Left lung (tissue), 10 donors: ENCODE measurements around the gene BDKRB2. TPM values are rescaled to one million over a fixed set of nuclear protein-coding genes. Genes with fewer than 3 reads are reported as not detected.

ENCODE experiments used
- ATAC-seq: fragments of 200-7000 bp; cut with Tn5 transposase; one replicate; pipeline ENCODE4 v1.9.1; 2020; ENCODE audit warnings: moderate library complexity
- DNase-seq, 4 donors: peaks; one replicate each; pipeline ENCODE4 v3.0.0-alpha.2; 2013 to 2020
- H3K27ac ChIP-seq, 2 donors: fragments of 200-600 bp; sonication (generic) in 1 of 2; one replicate each; pipeline versions ENCODE4 v1.5.0 to v1.8.0; 2020 to 2021
- H3K27me3 ChIP-seq, 2 donors: fragments of 200-600 bp; sonication (generic) in 1 of 2; one replicate each; pipeline versions ENCODE4 v1.5.0 to v1.8.0; 2020 to 2021
- H3K36me3 ChIP-seq, 2 donors: fragments of 200-600 bp; sonication (generic) in 1 of 2; one replicate each; pipeline versions ENCODE4 v1.5.0 to v1.8.0; 2020 to 2021
- H3K4me1 ChIP-seq, 2 donors: fragments of 200-600 bp; one replicate each; pipeline ENCODE4 v1.8.0; 2021
- H3K4me3 ChIP-seq, 2 donors: fragments of 200-600 bp; sonication (generic) in 1 of 2; one replicate each; pipeline versions ENCODE4 v1.5.0 to v1.8.0; 2020 to 2021; ENCODE audit warnings: mild to moderate bottlenecking in 1 of 2
- H3K9me3 ChIP-seq, 2 donors: fragments of 200-600 bp; sonication (generic) in 1 of 2; one replicate each; pipeline versions ENCODE4 v1.5.0 to v1.8.0; 2020 to 2021
- intact Hi-C, 2 donors: fragments of 100-400 bp; cut with DNase I; formaldehyde crosslinking; loops; one replicate each; pipeline versions ENCODE4 v1.11.2 to v1.14.2; 2022
- polyA plus RNA-seq, 6 donors: library from polyadenylated mRNA; unstranded; fragments of 120-200 nt; gene quantifications; one replicate each; pipeline ENCODE4 v1.2.1, GENCODE V29; 2013; ENCODE audit not compliant: insufficient read length in 6 of 6
- total RNA-seq, 2 donors: library from RNA; stranded (reverse); fragmentation: NEBNext Ultra II Directional; extraction: Animal tissue kit (Norgen Biotek cat#: 25700); gene quantifications; one replicate each; pipeline ENCODE4 v1.2.1, GENCODE V29; 2021
- TF ChIP-seq, protein P1 (sequence below), 2 donors: fragments of 200-600 bp; sonication (generic) in 1 of 2; IDR thresholded peaks; one replicate each; pipeline versions ENCODE4 v1.5.0 to v1.8.0; 2021; ENCODE audit warnings: antibody characterized with exemption in 2 of 2
- donor health status: DM: no; HTN: yes; CAD: no.
- donor health status: DM: no; HTN: no; CAD: no.

The BDKRB2 gene
- total and polyA plus RNA-seq, 8 donors = 0.80 to 1.9 (median 1.2) TPM

DNA sequence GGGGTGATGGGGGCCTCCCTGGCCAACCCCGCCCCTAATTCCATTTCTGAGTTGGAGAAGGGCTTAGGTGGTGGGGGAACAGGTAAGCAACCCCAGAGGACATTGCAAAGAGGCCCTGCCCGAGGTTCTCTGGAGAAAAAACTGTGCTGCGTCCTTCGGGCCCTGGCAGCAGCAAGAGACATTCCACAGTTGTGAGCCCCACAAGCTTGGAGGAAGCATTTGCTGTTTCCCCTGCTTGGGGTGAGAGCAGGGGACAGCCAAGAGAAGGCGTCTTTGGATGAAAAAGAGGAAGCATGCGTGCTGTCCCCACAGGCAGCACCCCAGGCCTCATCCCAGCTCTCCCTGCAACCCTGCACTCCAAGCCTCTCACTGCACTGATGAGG lies 1.3 kb downstream of the BDKRB2 start:
- no peak for ATAC-seq
- H3K9me3 ChIP-seq = no peaks in the 10 kb centered on the region
- peaks cover 8 to 9% of the 10 kb centered on the region in 2 donors for H3K4me1 ChIP-seq
- no peak overlapping the region for H3K4me3 ChIP-seq
- TF ChIP-seq, protein P1, sequence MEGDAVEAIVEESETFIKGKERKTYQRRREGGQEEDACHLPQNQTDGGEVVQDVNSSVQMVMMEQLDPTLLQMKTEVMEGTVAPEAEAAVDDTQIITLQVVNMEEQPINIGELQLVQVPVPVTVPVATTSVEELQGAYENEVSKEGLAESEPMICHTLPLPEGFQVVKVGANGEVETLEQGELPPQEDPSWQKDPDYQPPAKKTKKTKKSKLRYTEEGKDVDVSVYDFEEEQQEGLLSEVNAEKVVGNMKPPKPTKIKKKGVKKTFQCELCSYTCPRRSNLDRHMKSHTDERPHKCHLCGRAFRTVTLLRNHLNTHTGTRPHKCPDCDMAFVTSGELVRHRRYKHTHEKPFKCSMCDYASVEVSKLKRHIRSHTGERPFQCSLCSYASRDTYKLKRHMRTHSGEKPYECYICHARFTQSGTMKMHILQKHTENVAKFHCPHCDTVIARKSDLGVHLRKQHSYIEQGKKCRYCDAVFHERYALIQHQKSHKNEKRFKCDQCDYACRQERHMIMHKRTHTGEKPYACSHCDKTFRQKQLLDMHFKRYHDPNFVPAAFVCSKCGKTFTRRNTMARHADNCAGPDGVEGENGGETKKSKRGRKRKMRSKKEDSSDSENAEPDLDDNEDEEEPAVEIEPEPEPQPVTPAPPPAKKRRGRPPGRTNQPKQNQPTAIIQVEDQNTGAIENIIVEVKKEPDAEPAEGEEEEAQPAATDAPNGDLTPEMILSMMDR (IDR thresholded peaks at IDR 0.05) = no peak
- no peak for DNase-seq
- H3K27ac ChIP-seq = no peak overlapping the region
- intact Hi-C loops = no loop called here
- peaks cover 0 to 50% of the 10 kb centered on the region in 2 donors for H3K27me3 ChIP-seq
- no peaks in the 10 kb centered on the region for H3K36me3 ChIP-seq

DNA sequence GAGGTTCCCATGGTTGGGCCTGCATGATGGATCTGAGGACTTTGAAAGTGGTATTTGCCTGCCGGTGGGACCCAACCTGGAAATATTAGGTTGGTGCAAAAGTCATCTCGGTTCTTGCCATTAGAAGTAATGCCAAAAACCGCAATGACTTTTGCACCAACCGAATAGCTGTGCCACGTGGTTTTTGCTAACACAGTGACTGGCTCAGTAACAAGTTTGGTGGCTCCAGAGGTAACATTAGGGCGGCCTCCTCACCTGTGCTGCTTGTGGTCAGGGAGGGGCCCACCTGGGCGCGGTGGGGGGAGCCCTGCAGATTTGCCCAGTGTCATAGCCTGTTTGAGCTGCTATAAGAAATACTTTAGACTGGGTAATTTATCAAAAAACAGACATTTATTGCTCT lies 1.8 kb downstream of the BDKRB2 start:
- no peak for DNase-seq
- intact Hi-C loops = no loop called here

DNA sequence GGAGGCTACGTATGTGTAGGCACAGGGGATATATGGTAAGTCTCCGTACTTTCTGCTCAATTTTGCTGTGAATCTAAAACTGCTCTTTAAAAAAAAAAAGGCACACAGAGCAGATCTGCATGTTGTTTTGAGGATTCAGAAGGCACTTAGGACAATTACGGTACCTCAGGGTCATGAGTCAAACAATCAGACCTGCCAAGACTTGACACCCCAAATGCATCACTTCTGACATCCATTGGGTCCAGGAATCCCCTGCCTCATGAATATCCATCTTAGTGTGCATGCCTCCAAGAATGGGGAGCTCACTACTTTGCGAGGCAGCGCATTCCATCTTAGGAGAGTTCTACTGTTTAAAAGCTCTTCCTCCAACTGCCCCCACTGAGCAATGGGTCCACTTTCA lies 3.0 kb downstream of the BDKRB2 start:
- H3K36me3 ChIP-seq = no peaks in the 10 kb centered on the region
- H3K9me3 ChIP-seq = no peaks in the 10 kb centered on the region
- peaks cover 0 to 39% of the 10 kb centered on the region in 2 donors for H3K27me3 ChIP-seq
- no peak overlapping the region for H3K27ac ChIP-seq
- DNase-seq = no peak
- intact Hi-C loops = no loop called here
- TF ChIP-seq, protein P1 (IDR thresholded peaks at IDR 0.05) = no peak
- ATAC-seq = no peak
- H3K4me3 ChIP-seq = no peak overlapping the region
- H3K4me1 ChIP-seq = peaks cover 8 to 9% of the 10 kb centered on the region in 2 donors

More for the DNA sequence above, 1.8 kb downstream of the BDKRB2 start:
- TF ChIP-seq, protein P1 (IDR thresholded peaks at IDR 0.05) = no peak
- Histone ChIP-seq H3K27me3 (peaks cover 0 to 46% of the 10 kb centered on the region in 2 donors), H3K9me3 (no peaks in the 10 kb centered on the region), H3K4me1 (peaks cover 8 to 9% of the 10 kb centered on the region in 2 donors), H3K27ac (no peak overlapping the region), H3K4me3 (no peak overlapping the region), H3K36me3 (no peaks in the 10 kb centered on the region)
- ATAC-seq = no peak

DNA sequence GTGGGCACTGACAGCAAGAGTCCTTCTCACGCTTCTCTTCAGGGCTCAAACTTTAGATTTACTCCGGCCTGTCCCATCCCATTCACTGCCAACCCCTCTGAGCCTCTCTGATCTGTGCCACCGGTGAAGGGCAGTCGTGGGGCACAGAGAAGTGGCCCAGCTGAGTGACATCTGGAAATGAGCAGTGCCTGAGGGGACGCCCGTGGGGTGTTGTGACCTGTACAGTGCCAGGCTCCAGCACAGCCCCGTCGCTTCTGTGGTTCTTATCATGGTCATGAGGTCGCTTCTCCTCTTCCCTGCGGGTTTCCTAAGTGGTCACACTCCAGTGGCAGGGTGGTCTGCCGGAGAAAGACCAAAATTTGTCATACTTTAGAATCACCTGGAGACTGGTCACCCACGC lies 4.1 kb downstream of the BDKRB2 start:
- H3K4me1 ChIP-seq = peaks cover 5 to 9% of the 10 kb centered on the region in 2 donors
- DNase-seq (peak in 1 of 4 donors; percentile 66), ATAC-seq (no peak)
- intact Hi-C loops = no loop called here
- H3K9me3 ChIP-seq = no peaks in the 10 kb centered on the region
- no peak overlapping the region for H3K27ac ChIP-seq
- TF ChIP-seq, protein P1 (IDR thresholded peaks at IDR 0.05) = no peak
- no peak overlapping the region for H3K4me3 ChIP-seq
- H3K36me3 ChIP-seq = no peaks in the 10 kb centered on the region
- H3K27me3 ChIP-seq = peaks cover 0 to 29% of the 10 kb centered on the region in 2 donors

DNA sequence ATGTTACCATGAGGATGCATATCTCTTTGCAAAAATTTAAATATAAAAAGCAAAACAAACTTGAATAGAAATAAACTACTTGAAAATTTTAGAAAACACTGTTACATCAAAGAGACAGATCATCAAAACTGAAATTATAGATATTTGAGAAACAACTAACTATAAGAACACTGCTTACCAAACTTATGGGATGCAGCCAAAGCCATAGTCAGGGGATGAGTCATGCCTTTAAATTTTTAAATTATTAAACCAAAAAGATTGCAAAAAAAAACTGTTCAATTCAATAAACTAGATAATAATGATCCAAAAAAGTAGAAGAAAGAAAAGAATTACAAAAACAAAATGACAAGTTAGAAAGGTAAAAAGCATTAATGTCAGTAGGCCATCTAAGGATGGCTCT lies 7.5 kb downstream of the BDKRB2 start:
- Histone ChIP-seq H3K4me1 (no peaks in the 10 kb centered on the region), H3K27me3 (no peaks in the 10 kb centered on the region), H3K9me3 (no peaks in the 10 kb centered on the region), H3K36me3 (no peaks in the 10 kb centered on the region), H3K27ac (no peak overlapping the region), H3K4me3 (no peak overlapping the region)
- no peak for ATAC-seq
- intact Hi-C loops = no loop called here
- DNase-seq = no peak
- TF ChIP-seq, protein P1 (IDR thresholded peaks at IDR 0.05) = no peak
